Stimulated activated CD8-positive, alpha-beta memory T cell treated with anti-CD3 and anti-CD28 coated beads, Interleukin-4, amount 100 ng/mL, for 1 hour (primary cell): ENCODE measurements around the gene ADAD1.

Experiments
- DNase-seq, 2 donors: peaks; one replicate each; pipeline ENCODE4 v3.0.0-alpha.2; 2020; ENCODE audit warnings: low read depth in 2 of 2, low spot score in 1 of 2

Gene ADAD1

GRCh38 chr4:122453384-122453995 is 74.7 kb downstream of the ADAD1 start:
- DNase-seq = no peak

- no peak for DNase-seq
Observed at GRCh38 chr4:122456231-122457116, 77.7 kb downstream of the ADAD1 start, which contains the start of gene IL2. Gene IL2, minus strand, starts transcription at chr4:122456725. Its CDS starts 285 bp downstream, at chr4:122456440.

DNA sequence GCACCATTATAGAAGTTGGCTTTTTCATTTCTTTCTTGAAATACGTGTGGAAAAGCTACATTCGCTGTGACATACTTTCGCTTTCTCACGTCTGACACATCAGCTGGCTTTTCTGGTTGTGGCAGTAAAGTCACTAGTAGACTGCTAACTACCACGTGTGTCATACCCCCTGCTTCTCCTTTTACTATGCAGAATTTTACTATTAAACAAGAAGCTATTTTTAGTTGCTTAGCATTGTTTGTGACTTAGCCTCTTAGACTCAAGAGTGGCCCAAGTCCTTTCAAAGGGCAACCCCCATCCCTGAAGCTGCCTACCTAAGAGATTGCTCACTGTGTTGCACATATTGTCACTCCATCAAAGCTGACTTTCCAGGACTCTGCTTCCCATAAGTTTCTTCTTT is 79.8 kb downstream of the ADAD1 start:
- DNase-seq = no peak

GRCh38 chr4:122469457-122469856 is 90.6 kb downstream of the ADAD1 start:
- no peak for DNase-seq

DNA sequence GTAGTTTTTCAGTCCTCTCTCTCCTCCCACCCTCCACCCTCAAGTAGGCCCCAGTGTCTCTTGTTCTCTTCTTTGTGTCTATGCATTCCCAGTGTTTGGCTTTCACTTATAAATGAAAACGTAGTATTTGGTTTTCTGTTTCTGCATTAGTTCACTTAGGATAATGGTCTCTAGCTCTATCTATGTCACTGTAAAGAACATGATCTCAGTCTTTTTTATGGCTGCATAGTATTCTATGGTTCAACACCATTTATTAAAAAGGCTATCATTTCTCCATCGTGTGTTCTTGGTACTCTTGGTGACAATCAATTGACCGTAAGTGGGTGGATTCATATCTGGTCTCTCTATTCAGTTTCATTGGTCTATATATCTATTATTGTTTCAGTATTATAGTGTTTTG is 96.4 kb downstream of the ADAD1 start:
- no peak for DNase-seq

- no peak for DNase-seq
Observed at GRCh38 chr4:122476126-122476525, 97.3 kb downstream of the ADAD1 start.

- no peak for DNase-seq
Observed at GRCh38 chr4:122476745-122477144, 97.9 kb downstream of the ADAD1 start.
